ENCODE measurements around the gene PDE4D.
"Not testable (repeated sequence)": the region's sequence is repeated elsewhere in the genome, so short reads cannot be mapped to it uniquely, and the experiment has no call there.

PDE4D gene

DNA sequence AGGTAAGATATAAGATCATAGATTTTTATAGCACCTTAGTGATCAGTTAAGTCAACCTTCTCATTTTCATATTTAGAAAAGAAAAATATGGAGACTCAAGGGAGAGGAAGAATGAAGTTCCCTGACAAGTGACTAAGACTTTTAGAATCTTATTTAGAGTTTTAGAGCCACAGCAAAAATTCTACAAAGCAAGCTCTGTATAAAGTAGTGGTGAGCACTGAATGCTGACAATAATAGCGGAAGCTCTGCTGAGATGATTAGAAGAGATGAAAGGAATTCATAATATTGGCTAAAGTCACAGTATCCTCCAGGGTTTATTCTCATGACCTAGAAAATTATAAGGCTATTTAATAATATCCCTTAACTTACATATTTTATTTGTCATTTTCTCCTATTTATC, 316.0 kb downstream of the PDE4D start:
- no peak for DNase-seq
- no peaks in the 10 kb centered on the region for H3K27me3 Mint-ChIP-seq
- no peak overlapping the region for H3K27ac Mint-ChIP-seq
- no peaks in the 10 kb centered on the region for H3K4me1 Mint-ChIP-seq (ENCODE audit: low read depth in 2 of 2)
- H3K4me3 Mint-ChIP-seq, result no peak overlapping the region
- H3K9me3 Mint-ChIP-seq, result peaks cover 0 to 4% of the 10 kb centered on the region in 2 donors
- no peak for ATAC-seq (replicated peaks)
- no peaks in the 10 kb centered on the region for H3K36me3 Mint-ChIP-seq (ENCODE audit: insufficient read depth)

DNA sequence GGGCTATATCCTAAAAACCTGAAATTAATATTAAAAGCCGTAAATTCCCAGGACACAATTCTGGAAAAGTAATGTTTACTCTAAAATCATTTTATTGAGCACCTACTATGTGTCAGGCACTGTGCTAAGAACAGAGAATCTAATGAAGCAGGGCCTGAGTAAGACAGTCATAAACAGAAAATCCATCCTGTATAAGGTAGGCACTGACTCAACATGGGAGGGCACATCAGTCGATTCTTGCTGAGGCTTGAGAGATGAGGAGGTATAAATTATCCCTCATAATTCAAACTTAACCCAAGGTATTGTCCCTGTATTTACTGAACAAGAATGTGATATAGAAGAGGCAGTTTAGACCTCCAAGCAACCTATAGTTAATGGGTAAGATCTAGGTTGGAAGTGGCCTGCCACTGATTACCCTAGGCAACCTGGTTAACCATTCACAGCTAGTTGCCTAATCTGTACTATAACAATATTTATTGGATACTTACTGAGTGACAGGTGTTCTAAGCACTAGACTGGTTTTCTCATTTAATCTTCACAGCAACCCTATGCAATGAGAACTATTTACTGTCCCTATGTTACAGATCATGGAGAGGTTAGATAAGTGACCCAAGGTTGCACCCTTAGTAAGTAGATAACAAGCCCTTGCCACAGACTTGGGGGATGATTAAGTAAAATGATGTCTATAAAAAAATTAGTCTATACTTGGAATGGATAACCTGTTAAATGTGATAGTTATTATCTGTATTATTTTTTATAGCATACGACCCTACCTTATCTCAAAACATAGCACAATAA, 317.7 kb downstream of the PDE4D start:
- Mint-ChIP-seq H3K4me3 (no peak overlapping the region), H3K27me3 (no peaks in the 10 kb centered on the region), H3K9me3 (peaks cover 0 to 4% of the 10 kb centered on the region in 2 donors), H3K36me3 (ENCODE audit: insufficient read depth) (no peaks in the 10 kb centered on the region), H3K27ac (no peak overlapping the region), H3K4me1 (ENCODE audit: low read depth in 2 of 2) (no peaks in the 10 kb centered on the region)
- ATAC-seq (replicated peaks) (no peak), DNase-seq (no peak)

DNA sequence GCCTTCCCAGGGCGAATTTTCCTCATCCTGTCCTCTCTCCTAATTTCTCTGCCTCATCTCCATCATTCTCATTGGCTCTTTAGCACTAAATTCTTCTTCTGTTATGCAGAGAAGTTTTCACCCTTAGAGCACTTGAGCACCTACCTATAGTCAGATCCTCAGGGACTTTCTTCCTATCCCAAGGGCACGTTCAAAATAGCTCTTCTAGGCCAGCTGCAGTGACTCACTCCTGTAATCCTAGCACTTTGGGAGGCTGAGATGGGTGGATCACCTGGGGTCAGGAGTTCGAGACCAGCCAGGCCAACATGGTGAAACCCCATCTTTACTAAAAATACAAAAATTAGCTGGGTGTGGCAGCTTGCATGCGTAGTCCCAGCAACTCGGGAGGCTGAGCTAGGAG, 320.0 kb downstream of the PDE4D start:
- H3K4me3 Mint-ChIP-seq; ATAC-seq (replicated peaks); H3K27me3 Mint-ChIP-seq; H3K9me3 Mint-ChIP-seq; DNase-seq; H3K27ac Mint-ChIP-seq; H3K36me3 Mint-ChIP-seq (ENCODE audit: insufficient read depth); H3K4me1 Mint-ChIP-seq (ENCODE audit: low read depth in 2 of 2): not testable (repeated sequence)

DNA sequence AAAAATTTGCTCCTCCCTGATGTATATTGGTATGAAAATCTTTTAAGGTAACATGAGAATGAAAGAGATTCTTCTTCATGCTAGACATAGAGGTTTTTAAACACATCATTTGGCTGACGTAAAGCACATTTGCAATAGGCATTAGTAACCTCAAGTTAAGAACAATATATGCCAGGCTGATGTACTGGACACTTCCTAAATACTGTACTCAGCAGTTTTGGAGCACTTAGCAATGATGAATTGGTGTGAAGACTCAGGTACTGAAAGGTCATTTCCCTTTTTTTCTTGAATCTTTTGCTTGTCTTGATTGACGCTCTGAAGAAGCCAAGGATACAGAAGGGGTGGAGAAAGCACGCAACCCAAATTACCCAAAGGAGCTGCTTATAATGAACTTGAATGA, 322.5 kb downstream of the PDE4D start:
- ATAC-seq (replicated peaks) (no peak), DNase-seq (no peak)
- Mint-ChIP-seq H3K4me3 (no peak overlapping the region), H3K9me3 (peaks cover 0 to 4% of the 10 kb centered on the region in 2 donors), H3K4me1 (ENCODE audit: low read depth in 2 of 2) (no peaks in the 10 kb centered on the region), H3K27ac (no peak overlapping the region), H3K36me3 (ENCODE audit: insufficient read depth) (no peaks in the 10 kb centered on the region), H3K27me3 (no peaks in the 10 kb centered on the region)

DNA sequence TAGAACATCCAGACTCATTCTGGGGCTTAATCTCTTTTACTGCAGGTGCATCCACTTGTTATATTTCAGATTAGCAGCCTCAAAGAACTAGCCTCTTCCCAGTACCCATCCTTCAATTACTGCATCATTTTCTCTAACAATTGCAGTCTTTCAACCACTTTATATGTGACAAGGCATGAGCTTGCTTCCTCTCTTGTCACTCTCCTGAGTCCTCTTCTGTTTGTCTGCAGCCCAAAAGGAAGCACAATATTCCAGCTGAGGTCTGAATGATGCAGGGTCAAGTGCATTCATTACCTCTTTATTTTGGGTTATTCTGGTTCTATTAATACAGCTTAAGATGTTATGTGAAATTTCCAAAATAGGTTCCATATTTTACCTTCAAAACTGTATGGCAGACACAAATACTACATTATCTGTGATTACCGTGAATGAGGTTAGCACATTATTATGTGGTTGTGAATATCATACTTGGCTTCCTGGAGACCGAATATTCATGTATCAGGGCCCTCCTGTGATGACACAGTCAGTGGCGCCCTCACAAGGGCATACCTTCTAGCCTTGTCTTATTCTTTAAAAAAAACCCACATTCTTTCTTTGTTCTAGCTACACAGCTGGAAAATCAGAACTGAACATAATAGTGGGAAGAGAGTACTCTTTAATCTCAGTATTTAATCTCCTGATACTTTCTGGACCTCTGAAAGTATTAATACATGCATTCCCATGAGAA, 323.8 kb downstream of the PDE4D start:
- H3K27ac Mint-ChIP-seq, result no peak overlapping the region
- H3K36me3 Mint-ChIP-seq (ENCODE audit: insufficient read depth), result no peaks in the 10 kb centered on the region
- no peaks in the 10 kb centered on the region for H3K4me1 Mint-ChIP-seq (ENCODE audit: low read depth in 2 of 2)

DNA sequence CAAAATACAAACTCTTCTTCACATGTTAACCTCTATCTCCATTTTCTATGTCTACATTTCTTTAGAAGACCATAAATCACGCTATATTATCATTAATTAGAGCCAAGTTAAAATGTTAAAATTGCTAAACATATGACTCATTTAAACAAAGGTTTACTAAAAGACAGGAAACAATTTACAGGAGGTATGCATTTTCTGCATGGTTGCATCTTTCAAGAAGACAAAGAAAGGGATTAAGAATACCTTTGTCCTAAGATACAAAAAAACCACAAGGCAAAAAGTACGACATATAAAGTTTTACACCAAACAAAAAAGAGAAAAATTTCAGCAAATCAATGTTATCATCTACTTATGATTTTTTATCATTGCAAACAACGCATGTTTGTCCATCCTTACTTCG, 324.4 kb downstream of the PDE4D start:
- Mint-ChIP-seq H3K27me3 (no peaks in the 10 kb centered on the region), H3K9me3 (peaks cover 0 to 4% of the 10 kb centered on the region in 2 donors), H3K27ac (no peak overlapping the region), H3K36me3 (ENCODE audit: insufficient read depth) (no peaks in the 10 kb centered on the region), H3K4me3 (no peak overlapping the region), H3K4me1 (ENCODE audit: low read depth in 2 of 2) (no peaks in the 10 kb centered on the region)
- DNase-seq (no peak), ATAC-seq (replicated peaks) (no peak)

More for the DNA sequence above, 323.8 kb downstream of the PDE4D start:
- peak; percentile 47 for ATAC-seq (replicated peaks)
- no peak overlapping the region for H3K4me3 Mint-ChIP-seq
- DNase-seq, result no peak
- H3K9me3 Mint-ChIP-seq, result peaks cover 0 to 6% of the 10 kb centered on the region in 2 donors
- no peaks in the 10 kb centered on the region for H3K27me3 Mint-ChIP-seq

DNA sequence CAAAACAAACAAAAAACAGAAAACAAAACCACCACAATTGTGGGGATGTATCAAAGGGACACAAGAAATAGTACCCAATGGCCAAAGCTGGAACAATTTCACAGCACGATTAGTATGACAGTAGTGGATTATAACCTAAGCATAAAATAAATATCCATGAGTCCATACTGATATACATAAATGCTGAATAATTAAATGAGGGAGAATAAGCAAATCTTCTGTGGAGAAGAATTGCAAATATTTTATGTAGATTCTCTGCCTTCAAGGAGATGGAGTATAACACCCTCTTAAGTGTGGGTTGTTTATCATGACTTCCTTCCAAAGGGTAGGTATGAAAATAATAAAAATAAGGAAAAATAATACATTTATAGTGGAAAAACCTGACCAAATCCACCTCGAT, 325.4 kb downstream of the PDE4D start:
- Mint-ChIP-seq H3K27ac (no peak overlapping the region), H3K27me3 (no peaks in the 10 kb centered on the region), H3K9me3 (peaks cover 0 to 2% of the 10 kb centered on the region in 2 donors), H3K4me3 (no peak overlapping the region), H3K36me3 (ENCODE audit: insufficient read depth) (no peaks in the 10 kb centered on the region), H3K4me1 (ENCODE audit: low read depth in 2 of 2) (no peaks in the 10 kb centered on the region)
- DNase-seq (no peak), ATAC-seq (replicated peaks) (no peak)

DNA sequence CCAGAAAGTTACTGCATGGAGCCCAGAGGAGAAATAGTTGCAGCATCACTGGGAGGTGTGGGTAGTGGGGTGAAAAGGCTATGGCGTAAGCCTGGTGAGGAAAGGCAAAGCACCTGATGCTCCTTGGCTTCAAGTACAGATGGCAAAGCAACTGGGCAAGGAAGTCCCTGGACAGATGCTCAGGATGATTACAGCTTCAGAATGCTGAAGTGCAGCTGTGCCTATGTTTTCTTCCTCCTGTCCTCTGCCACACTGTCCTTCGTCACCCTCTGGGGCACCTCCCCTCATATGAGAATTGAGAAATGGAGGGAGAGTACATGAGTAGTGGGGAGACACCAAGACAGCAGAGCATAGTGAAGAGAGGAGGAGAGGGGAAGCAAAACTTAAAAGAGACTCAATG, 328.0 kb downstream of the PDE4D start:
- Mint-ChIP-seq H3K4me1 (ENCODE audit: low read depth in 2 of 2) (no peaks in the 10 kb centered on the region), H3K36me3 (ENCODE audit: insufficient read depth) (no peaks in the 10 kb centered on the region), H3K27ac (no peak overlapping the region), H3K27me3 (no peaks in the 10 kb centered on the region), H3K9me3 (peaks cover 0 to 2% of the 10 kb centered on the region in 2 donors), H3K4me3 (no peak overlapping the region)
- DNase-seq, result no peak
- no peak for ATAC-seq (replicated peaks)

DNA sequence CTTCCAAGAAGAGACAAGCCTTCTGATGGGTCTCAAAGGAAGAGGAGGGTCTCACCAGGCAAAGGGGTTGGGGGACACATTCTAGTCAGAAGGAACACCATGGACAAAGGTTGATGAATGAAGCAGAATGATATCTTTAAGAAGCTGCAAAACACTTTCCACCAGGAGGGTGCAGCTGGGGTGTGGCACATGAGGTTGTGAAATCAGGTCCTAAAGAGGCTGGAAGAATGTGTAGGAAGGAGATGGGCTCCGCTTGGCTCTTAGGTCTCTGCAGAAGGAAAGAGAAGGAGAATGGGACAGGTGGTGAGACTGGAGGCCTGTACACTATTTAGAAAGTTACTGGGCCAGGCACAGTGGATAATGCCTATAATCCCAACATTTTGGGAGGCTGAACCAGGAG, 328.6 kb downstream of the PDE4D start:
- Mint-ChIP-seq H3K9me3 (peaks cover 0 to 2% of the 10 kb centered on the region in 2 donors), H3K36me3 (ENCODE audit: insufficient read depth) (no peaks in the 10 kb centered on the region), H3K4me3 (no peak overlapping the region), H3K27me3 (no peaks in the 10 kb centered on the region), H3K4me1 (ENCODE audit: low read depth in 2 of 2) (no peaks in the 10 kb centered on the region), H3K27ac (no peak overlapping the region)
- ATAC-seq (replicated peaks) (no peak), DNase-seq (no peak)

DNA sequence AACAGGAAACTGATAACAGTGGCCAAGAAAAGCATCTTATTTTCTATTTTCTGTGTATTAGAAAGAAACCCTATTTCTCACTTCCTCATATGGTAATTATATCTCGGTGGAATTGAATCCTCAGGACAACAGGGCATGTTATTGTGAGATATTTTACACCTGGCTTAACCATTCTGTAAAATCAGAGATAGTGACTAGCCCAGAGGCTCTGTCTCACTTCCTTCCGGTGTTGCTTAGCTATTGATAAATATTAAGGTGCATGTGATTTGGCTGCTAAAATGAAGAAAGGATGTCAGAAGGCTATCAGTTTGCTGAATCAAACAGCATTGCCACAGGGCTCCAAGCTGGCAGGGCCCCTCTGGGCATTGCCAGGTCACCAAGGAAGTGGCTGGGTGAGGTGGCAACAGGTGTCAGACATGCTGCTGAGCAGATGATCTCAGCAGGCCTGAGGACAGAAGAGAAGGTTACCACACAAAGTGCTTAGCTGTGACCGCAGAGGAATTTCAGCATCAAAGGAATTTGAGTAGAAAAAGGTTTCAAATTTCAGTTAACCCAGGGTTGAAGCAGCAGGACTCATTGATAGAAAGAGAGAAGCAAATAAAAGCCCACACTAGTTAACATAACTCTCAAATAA, 330.7 kb downstream of the PDE4D start:
- Mint-ChIP-seq H3K9me3 (peaks cover 0 to 2% of the 10 kb centered on the region in 2 donors), H3K27me3 (no peaks in the 10 kb centered on the region), H3K4me3 (no peak overlapping the region), H3K4me1 (ENCODE audit: low read depth in 2 of 2) (no peaks in the 10 kb centered on the region), H3K27ac (no peak overlapping the region), H3K36me3 (ENCODE audit: insufficient read depth) (no peaks in the 10 kb centered on the region)
- DNase-seq (peak in 2 of 3 experiments; percentile 1 to 5), ATAC-seq (replicated peaks) (peak; percentile 86)

DNA sequence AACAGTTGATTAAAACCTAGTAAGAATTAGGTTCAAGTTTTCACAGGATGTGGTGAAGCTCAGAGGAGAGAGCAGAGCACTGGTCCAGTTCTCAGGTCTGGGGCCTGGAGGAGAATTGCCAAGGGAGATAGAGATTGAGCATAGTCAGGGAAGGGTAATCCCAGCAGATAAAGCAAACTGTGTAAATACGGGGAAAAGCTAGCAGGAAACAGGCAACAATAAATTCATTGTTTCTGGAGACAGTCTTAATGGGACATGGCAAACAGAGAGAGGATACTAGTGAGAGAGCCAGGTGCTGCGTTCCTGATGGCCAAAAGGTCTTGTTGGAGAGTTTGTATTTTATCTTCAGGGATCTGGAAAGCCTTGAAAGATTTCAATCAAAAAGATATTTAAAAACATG, 333.0 kb downstream of the PDE4D start:
- DNase-seq (no peak), ATAC-seq (replicated peaks) (no peak)
- no peak overlapping the region for H3K4me3 Mint-ChIP-seq
- peaks cover 0 to 2% of the 10 kb centered on the region in 2 donors for H3K9me3 Mint-ChIP-seq
- H3K4me1 Mint-ChIP-seq (ENCODE audit: low read depth in 2 of 2), result no peaks in the 10 kb centered on the region
- H3K36me3 Mint-ChIP-seq (ENCODE audit: insufficient read depth), result no peaks in the 10 kb centered on the region
- no peaks in the 10 kb centered on the region for H3K27me3 Mint-ChIP-seq
- no peak overlapping the region for H3K27ac Mint-ChIP-seq

DNA sequence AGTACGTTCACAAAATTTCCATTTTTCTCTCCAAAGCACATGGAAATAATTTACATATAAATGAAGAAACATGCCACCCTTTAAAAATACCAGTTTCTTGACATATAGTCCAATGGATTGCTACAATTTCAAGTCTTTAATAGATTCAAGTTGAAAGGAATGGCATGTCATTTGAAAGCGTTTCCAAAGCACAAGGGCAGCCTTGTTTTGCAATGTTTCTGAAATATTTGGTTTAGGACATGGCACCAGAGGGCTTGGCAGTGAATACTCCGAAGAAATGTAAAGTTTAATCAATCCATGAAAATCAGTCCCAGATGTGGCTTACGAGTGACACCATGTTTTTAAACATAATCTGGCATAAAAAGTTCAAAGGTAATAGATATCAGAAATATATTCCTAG, 333.7 kb downstream of the PDE4D start:
- H3K27ac Mint-ChIP-seq, result no peak overlapping the region
- H3K4me1 Mint-ChIP-seq (ENCODE audit: low read depth in 2 of 2), result no peaks in the 10 kb centered on the region
- ATAC-seq (replicated peaks), result no peak
- no peaks in the 10 kb centered on the region for H3K36me3 Mint-ChIP-seq (ENCODE audit: insufficient read depth)
- no peaks in the 10 kb centered on the region for H3K9me3 Mint-ChIP-seq
- H3K4me3 Mint-ChIP-seq, result no peak overlapping the region
- no peak for DNase-seq
- H3K27me3 Mint-ChIP-seq, result no peaks in the 10 kb centered on the region

DNA sequence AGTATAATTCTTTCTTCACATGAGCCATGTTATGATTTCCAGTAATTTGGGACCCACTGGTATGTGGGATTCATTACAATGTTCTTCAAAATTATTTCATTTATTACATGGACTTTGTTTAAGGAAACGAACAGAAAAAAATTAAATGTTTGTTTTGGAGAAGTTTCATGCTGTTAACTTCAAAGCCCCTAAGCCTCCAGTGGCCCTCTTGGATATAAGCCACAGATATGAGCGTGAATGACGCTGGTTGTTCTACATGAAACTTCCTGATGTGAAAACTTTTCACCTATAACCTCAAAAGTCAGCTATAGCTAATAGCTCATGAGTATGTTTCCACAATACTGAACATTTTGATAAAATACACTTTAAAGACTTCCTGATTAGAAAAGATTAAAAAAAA, 334.2 kb downstream of the PDE4D start:
- H3K36me3 Mint-ChIP-seq (ENCODE audit: insufficient read depth), result no peaks in the 10 kb centered on the region
- no peak for ATAC-seq (replicated peaks)
- no peaks in the 10 kb centered on the region for H3K9me3 Mint-ChIP-seq
- H3K27me3 Mint-ChIP-seq, result no peaks in the 10 kb centered on the region
- no peaks in the 10 kb centered on the region for H3K4me1 Mint-ChIP-seq (ENCODE audit: low read depth in 2 of 2)
- no peak for DNase-seq
- H3K4me3 Mint-ChIP-seq, result no peak overlapping the region
- no peak overlapping the region for H3K27ac Mint-ChIP-seq

DNA sequence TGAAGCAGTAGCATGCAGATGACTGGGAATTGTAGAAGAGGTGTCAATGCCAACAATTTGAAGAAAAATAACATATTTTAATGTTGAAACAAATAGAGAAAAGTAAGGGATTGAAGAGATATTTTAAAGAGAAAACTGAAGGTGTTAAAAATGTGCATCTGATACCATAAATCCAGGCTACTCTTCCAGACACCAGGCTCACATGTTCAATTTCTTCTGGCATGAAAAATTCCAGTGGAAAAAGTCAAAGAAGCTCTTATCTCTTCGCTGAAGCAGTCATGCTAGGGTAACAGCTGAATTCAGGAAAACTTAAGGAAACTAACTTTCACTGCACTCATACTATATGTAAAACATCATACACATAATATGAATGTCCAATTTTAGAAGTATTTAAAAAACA, 335.0 kb downstream of the PDE4D start:
- DNase-seq, result no peak
- no peaks in the 10 kb centered on the region for H3K36me3 Mint-ChIP-seq (ENCODE audit: insufficient read depth)
- no peaks in the 10 kb centered on the region for H3K27me3 Mint-ChIP-seq
- no peaks in the 10 kb centered on the region for H3K9me3 Mint-ChIP-seq
- no peak overlapping the region for H3K27ac Mint-ChIP-seq
- no peaks in the 10 kb centered on the region for H3K4me1 Mint-ChIP-seq (ENCODE audit: low read depth in 2 of 2)
- H3K4me3 Mint-ChIP-seq, result no peak overlapping the region
- ATAC-seq (replicated peaks), result no peak

All from effector memory CD8-positive, alpha-beta T cell (primary cell).